Gastrocnemius medialis (tissue), 4 donors: ENCODE data around the gene RFC3. TPM values are rescaled to one million over a fixed set of nuclear protein-coding genes. Genes with fewer than 3 reads are reported as not detected.
"Not testable (repeated sequence)": the region's sequence is repeated elsewhere in the genome, so short reads cannot be mapped to it uniquely, and the experiment has no call there.

Experiments used
- ATAC-seq, 2 donors: fragments of 150-250 bp; one replicate each; pipeline ENCODE4 v1.9.1; 2016
- DNase-seq, 2 donors: peaks; one replicate each; pipeline ENCODE4 v3.0.0-alpha.2; 2019
- H3K27ac ChIP-seq, 4 donors: fragments of 200-600 bp; sonication (generic); 1 replicate in 1 of 4; 2 replicates in 3 of 4; pipeline ENCODE4 v1.5.1; 2016 to 2018; ENCODE audit warnings: mild to moderate bottlenecking in 2 of 4, moderate library complexity in 1 of 4
- H3K27me3 ChIP-seq, 3 donors: fragments of 200-600 bp; sonication (generic) in 2 of 3; 1 replicate in 1 of 3; 2 replicates in 2 of 3; pipeline versions ENCODE4 v1.5.1 to v1.6.0; 2016 to 2019; ENCODE audit warnings: mild to moderate bottlenecking in 1 of 3, moderate library complexity in 1 of 3
- H3K36me3 ChIP-seq, 2 donors: fragments of 200-600 bp; sonication (generic) in 1 of 2; one replicate each; pipeline ENCODE4 v1.5.1; 2017 to 2018
- H3K4me1 ChIP-seq, 2 donors: fragments of 200-600 bp; sonication (generic) in 1 of 2; one replicate each; pipeline ENCODE4 v1.5.1; 2016 to 2017; ENCODE audit warnings: mild to moderate bottlenecking in 2 of 2
- H3K4me3 ChIP-seq, 4 donors: fragments of 200-600 bp; sonication (generic) in 3 of 4; 1 replicate in 1 of 4; 2 replicates in 3 of 4; pipeline ENCODE4 v1.5.1; 2016 to 2019; ENCODE audit warnings: mild to moderate bottlenecking in 2 of 4
- H3K9me3 ChIP-seq, 3 donors: fragments of 200-600 bp; sonication (generic) in 2 of 3; 1 replicate in 1 of 3; 2 replicates in 2 of 3; pipeline ENCODE4 v1.5.1; 2016 to 2019
- CTCF ChIP-seq, 5 experiments: fragments of 450-650 bp in 3 of 5; fragments of 200-600 bp in 2 of 5; sonication (generic) in 2 of 5; IDR thresholded peaks in 4 of 5; conservative IDR thresholded peaks in 1 of 5; 1 replicate in 4 of 5; 2 replicates in 1 of 5; pipeline ENCODE4 v1.5.1; 2016 to 2019; ENCODE audit warnings: antibody characterized with exemption in 5 of 5, mild to moderate bottlenecking in 3 of 5, moderate library complexity in 3 of 5
- POLR2A ChIP-seq, 2 donors: fragments of 450-650 bp; IDR thresholded peaks; one replicate each; pipeline ENCODE4 v1.6.1; 2017; ENCODE audit warnings: antibody characterized with exemption in 2 of 2, mild to moderate bottlenecking in 2 of 2, moderate library complexity in 2 of 2
- in situ Hi-C, 4 donors: fragments of 200-750 bp; cut with MboI; loops; one replicate each; pipeline versions ENCODE4 v1.15.0 to v1.8.0; 2017; ENCODE audit warnings: low sequenced_read_pairs in 4 of 4
- intact Hi-C: fragments of 100-400 bp; cut with DNase I; formaldehyde crosslinking; loops from one replicate; pipeline ENCODE4 v1.15.1; 2023; ENCODE audit warnings: low total_unique reads
- total RNA-seq, 4 donors: library from RNA; depleted of rRNA; stranded (reverse); fragments of >200 nt; gene quantifications; one replicate each; pipeline versions ENCODE4 v1.1.0 to v1.2.3, GENCODE V29; 2016

Gene RFC3
- total RNA-seq, 4 donors from 2014 or later: 2.2 to 5.6 (median 3.7) TPM

GRCh38 chr13:33799950-33800592 is 17.9 kb upstream of the RFC3 start:
- DNase-seq (no peak), ATAC-seq (no peak)
- no peaks in the 10 kb centered on the region for H3K36me3 ChIP-seq
- no peak overlapping the region for H3K4me3 ChIP-seq
- no peaks in the 10 kb centered on the region for H3K27me3 ChIP-seq
- H3K9me3 ChIP-seq: no peaks in the 10 kb centered on the region
- peaks cover 17 to 39% of the 10 kb centered on the region in 2 donors for H3K4me1 ChIP-seq
- peak overlapping the region in 3 of 4 donors; percentile 15 to 35 (median 21) for H3K27ac ChIP-seq
- intact Hi-C loops (loop anchor here (10.0 kb wide), 1 partner anchor 1365 kb away; no protein-coding TSS in a partner anchor), in situ Hi-C loops (no loop called here)
- TF ChIP-seq CTCF (IDR thresholded peaks at IDR 0.05 in 4 of 5, conservative IDR thresholded peaks at IDR 0.05 in 1 of 5) (peak in 3 of 5 experiments; percentile 10 to 48 (median 31)), POLR2A (IDR thresholded peaks at IDR 0.05) (no peak)

- no peaks in the 10 kb centered on the region for H3K36me3 ChIP-seq
- H3K4me1 ChIP-seq: peaks cover 10 to 39% of the 10 kb centered on the region in 2 donors
- no peaks in the 10 kb centered on the region for H3K27me3 ChIP-seq
- TF ChIP-seq CTCF (IDR thresholded peaks at IDR 0.05 in 4 of 5, conservative IDR thresholded peaks at IDR 0.05 in 1 of 5) (no peak), POLR2A (IDR thresholded peaks at IDR 0.05) (no peak)
- intact Hi-C loops: loop anchor here (10.0 kb wide), 1 partner anchor 1364 kb away; no protein-coding TSS in a partner anchor
- no peak for DNase-seq
- in situ Hi-C loops: no loop called here
- no peak for ATAC-seq
- H3K9me3 ChIP-seq: no peaks in the 10 kb centered on the region
- H3K27ac ChIP-seq: peak overlapping the region in 3 of 4 donors; percentile 15 to 35 (median 21)
- H3K4me3 ChIP-seq: no peak overlapping the region
These were observed 17.2 kb upstream of the RFC3 start for GRCh38 chr13:33800646-33801186.

GRCh38 chr13:33806470-33807248 is 11.3 kb upstream of the RFC3 start:
- DNase-seq (no peak), ATAC-seq (no peak)
- no peak for TF ChIP-seq POLR2A (IDR thresholded peaks at IDR 0.05)
- Histone ChIP-seq H3K9me3 (no peaks in the 10 kb centered on the region), H3K27me3 (no peaks in the 10 kb centered on the region), H3K27ac (no peak overlapping the region), H3K36me3 (no peaks in the 10 kb centered on the region), H3K4me3 (no peak overlapping the region), H3K4me1 (no peaks in the 10 kb centered on the region)
- intact Hi-C loops: loop anchor here (10.0 kb wide), 1 partner anchor 1358 kb away; no protein-coding TSS in a partner anchor
- in situ Hi-C loops: no loop called here

- intact Hi-C loops, H3K36me3 ChIP-seq, H3K9me3 ChIP-seq, DNase-seq, H3K27ac ChIP-seq, H3K27me3 ChIP-seq, ATAC-seq, in situ Hi-C loops, H3K4me1 ChIP-seq, H3K4me3 ChIP-seq: not testable (repeated sequence)
These were observed 5.1 kb upstream of the RFC3 start for GRCh38 chr13:33812829-33813228.

GRCh38 chr13:33815011-33815550 is 2.9 kb upstream of the RFC3 start:
- Histone ChIP-seq H3K9me3 (no peaks in the 10 kb centered on the region), H3K27ac (no peak overlapping the region), H3K4me1 (peaks cover 3 to 5% of the 10 kb centered on the region in 2 donors), H3K36me3 (no peaks in the 10 kb centered on the region), H3K4me3 (no peak overlapping the region), H3K27me3 (no peaks in the 10 kb centered on the region)
- DNase-seq: no peak
- TF ChIP-seq CTCF (IDR thresholded peaks at IDR 0.05 in 4 of 5, conservative IDR thresholded peaks at IDR 0.05 in 1 of 5) (no peak), POLR2A (IDR thresholded peaks at IDR 0.05) (no peak)
- ATAC-seq: no peak
- intact Hi-C loops (no loop called here), in situ Hi-C loops (no loop called here)
